GM18907 (cell line): ENCODE results near the gene C4BPB.

ENCODE experiments used
- ATAC-seq: cut with Tn5 transposase; IDR thresholded peaks from one replicate; pipeline ENCODE4 v1.9.1; 2021; ENCODE audit warnings: mild to moderate bottlenecking, moderate library complexity; ENCODE audit not compliant: unreplicated experiment

Gene C4BPB

GRCh38 chr1:207130252-207131036 lies 41.8 kb downstream of the C4BPB start:
- no peak for ATAC-seq

GRCh38 chr1:207131163-207131562 lies 42.5 kb downstream of the C4BPB start:
- ATAC-seq, result no peak

- ATAC-seq, result no peak
Observed at GRCh38 chr1:207134581-207134980, 45.9 kb downstream of the C4BPB start.

GRCh38 chr1:207139616-207140015 lies 51.0 kb downstream of the C4BPB start:
- ATAC-seq, result no peak

GRCh38 chr1:207140536-207140935 lies 51.9 kb downstream of the C4BPB start:
- no peak for ATAC-seq

GRCh38 chr1:207145401-207146058 lies 56.9 kb downstream of the C4BPB start:
- no peak for ATAC-seq
